NCI-H1436 treated with DMSO at 0.1 percent for 48 hours (cell line): ENCODE results near the gene HADH.

Experiments used
- DNase-seq: peaks from one replicate; lab custom pipeline; 2025; lab: John Stamatoyannopoulos, UW

HADH gene

GRCh38 chr4:108058685-108059440 is 69.2 kb downstream of the HADH start:
- DNase-seq: no peak

GRCh38 chr4:108060164-108060563 is 70.5 kb downstream of the HADH start:
- peak; percentile 1 for DNase-seq

- DNase-seq: no peak
Measured at GRCh38 chr4:108060686-108061321, 71.1 kb downstream of the HADH start.

- DNase-seq: no peak
Measured at GRCh38 chr4:108068442-108068841, 78.8 kb downstream of the HADH start.

GRCh38 chr4:108070775-108071174 is 81.1 kb downstream of the HADH start:
- no peak for DNase-seq

GRCh38 chr4:108072300-108072699 is 82.6 kb downstream of the HADH start:
- DNase-seq: peak; percentile 50

GRCh38 chr4:108078024-108078733 is 88.5 kb downstream of the HADH start:
- no peak for DNase-seq

GRCh38 chr4:108080747-108081146 is 91.1 kb downstream of the HADH start:
- DNase-seq: no peak

- DNase-seq: no peak
Measured at GRCh38 chr4:108081256-108081655, 91.6 kb downstream of the HADH start.
